ENCODE measurements around the gene FNDC3B.
"Not testable (repeated sequence)": the region's sequence is repeated elsewhere in the genome, so short reads cannot be mapped to it uniquely, and the experiment has no call there.

The FNDC3B gene

DNA sequence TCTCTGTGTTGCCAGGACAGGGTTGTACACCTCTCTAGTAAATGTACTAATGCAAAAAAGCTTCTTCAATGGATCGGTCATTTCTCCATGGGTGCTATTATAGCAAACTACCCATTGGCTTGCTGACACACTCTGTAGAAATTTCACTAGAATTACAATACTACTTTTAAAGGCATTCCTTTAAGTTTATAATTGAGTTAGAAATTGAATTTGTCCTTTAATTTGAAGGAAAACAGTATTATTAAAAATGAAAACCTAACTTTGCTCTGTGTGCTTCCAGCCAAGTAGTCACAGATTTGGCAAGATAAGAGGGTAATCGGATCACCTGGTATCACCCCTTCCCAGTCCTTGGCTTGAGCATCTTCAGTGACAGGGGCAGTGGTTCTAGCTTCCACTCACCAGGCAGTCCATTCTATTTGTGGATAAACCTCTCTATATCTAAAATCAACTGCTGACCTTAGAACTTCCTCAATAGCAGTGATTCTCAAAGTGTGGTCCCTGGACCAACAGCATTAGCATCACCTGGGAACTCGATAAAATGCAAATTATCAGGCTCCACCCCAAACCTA is 315.6 kb downstream of the FNDC3B start:
- DNase-seq = no peak

DNA sequence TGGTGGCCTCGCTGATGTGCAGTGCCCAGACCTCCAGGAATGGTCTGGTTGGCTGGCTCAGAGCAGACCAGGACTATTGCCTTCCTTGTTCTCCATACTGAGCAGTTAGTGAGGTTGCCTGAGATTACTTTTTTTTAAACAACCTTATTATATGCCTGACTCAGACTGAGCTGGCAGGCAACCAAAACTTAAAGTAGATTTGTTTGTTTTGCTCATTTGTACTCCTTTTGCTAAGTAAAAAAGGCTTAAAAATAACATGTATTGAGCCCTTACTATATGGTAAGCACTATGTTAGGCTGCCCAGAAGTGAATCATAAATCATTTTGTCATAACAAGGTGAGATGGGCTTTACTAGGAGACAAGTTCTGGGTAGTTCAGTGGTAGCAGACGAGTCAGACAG is 316.5 kb downstream of the FNDC3B start:
- no peak for DNase-seq

DNA sequence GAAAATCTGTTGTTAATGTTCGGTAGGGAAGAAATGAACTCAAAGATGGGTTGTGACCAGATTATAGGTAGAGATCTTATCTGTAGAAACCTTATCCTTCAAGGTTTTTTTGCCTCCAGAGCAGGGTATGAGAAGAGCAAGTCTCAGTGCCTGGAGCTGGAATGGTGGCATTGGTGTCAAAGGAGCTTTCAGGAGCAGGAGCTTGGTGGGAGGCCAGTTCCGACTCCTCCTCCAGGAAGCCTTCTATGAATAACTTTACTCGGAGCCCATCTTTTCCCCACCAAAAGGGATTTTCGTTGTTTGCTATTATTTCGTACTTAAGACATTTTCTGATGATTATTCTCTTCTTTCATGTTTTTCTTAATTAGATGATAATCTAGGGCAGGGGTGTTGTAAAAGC is 317.0 kb downstream of the FNDC3B start:
- DNase-seq = no peak

DNA sequence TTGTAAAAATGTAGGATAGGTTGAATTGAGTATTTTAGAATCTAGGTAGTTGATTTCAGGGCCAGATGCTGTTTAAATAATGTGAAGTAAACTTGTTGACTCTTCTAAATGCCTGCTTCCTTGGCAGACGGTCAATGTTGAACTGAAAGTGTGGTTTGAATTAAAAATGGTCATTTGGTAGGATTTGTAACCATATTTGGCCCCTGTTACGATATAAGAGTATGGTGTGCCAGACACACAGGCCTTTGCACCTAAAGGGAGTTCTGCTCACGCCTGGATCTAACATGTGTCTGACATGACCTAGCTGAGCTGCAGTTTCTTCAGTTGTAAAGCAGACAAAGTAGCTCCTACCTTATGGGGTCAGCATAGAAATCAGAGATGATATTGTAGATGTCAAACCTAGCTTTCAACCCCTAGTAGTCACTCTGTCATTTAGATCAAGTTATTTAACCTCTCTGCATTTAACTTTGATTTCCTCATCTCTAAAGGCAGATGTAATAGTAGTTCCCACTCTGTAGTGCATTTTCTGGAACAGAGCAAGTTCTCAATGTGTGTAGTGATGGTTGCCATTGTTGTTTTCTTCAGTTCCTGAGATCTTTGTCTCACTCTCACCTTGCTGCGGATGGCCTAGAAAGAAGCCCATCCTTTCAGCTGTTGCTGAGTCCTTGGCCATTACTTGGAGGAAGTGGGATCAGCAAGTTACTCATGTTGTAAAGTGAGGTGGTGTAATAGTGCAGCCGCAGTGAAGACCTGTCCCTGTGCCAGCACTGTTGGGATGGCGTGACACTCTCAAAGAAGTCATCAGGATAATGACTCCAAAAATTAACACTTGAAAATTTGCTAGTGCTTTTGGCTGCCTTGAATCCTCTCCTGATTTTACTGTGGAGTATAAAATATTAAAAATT is 318.7 kb downstream of the FNDC3B start:
- no peak for DNase-seq

DNA sequence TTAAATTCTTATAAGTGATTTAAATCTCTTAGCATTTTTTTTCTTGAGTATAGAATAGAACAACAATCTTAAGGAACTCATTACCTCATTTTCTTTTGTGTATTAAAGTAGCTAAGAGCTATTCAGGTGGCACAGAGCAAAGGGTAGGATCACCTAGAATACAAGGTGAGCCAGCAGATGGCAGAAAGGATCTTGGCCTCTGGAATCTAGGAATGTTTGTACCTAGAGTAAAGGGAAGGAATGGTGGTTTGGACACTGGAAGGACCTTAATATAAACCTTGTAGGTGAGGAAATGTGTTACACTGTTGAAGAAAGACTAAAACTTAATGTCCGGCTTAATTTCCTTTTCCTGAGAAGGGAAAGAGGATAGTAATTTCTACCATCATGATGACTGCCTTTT is 319.9 kb downstream of the FNDC3B start:
- no peak for DNase-seq

DNA sequence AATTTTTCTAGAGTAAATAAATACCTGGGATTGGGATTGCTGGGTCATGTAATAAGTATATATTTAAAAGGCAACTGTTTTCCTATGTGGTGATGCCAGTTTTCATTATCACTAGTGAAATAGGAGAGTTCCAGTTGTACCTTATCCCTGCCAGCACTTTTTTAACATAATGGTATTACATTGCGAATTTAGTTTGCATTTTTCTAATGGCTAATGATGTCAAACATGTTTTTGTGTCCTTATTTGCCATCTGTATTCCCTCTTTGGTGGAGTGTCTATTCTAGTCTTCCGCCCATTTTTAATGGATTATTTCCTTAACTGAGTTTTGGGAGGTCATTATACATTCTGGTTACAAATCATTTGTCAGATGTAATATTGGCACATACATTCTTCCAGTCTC is 320.6 kb downstream of the FNDC3B start:
- DNase-seq = no peak

DNA sequence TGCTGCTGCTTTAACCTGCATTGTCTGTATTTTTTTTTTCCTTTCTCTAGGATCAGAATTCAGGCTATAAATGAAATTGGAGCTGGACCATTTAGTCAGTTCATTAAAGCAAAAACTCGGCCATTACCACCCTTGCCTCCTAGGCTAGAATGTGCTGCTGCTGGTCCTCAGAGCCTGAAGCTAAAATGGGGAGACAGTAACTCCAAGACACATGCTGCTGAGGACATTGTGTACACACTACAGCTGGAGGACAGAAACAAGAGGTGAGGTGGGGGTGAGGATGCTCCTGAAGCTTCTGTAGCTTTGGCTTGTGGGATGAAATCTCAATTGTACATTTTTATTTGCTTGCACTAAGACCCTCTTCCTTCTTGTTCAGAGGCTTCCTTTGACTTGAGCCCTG is 323.2 kb downstream of the FNDC3B start:
- no peak for DNase-seq

DNA sequence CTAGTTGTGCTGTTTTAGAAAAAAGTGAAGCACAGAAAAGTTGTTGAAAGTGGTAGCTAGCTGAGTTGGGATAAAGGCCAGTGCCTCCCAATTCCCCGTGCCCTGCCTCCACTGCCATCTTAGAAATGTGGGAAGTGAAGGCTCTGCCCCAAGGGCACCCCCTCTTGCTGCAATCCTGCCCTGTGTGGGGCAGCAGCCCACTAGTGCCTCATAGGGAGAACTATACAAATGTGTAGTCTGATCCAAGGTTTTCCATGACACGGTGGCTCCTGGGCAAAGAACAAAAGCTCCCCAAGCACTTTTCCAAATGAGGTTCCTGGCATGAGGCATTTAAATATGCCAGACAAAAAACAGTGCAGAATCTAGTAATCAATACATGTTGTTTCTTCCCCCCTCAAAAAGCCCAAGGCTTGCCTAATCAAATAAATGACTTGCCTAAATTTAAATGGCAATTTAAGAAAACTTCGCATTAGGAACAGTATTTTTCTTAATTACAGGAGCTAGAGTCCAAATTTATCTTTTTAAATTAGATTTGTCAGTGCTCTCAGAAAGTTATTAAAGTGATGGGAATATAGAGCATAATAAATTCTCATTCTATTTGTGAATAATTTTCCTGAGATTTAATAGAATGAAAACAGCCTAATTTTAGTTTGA is 325.1 kb downstream of the FNDC3B start:
- no peak for DNase-seq

DNA sequence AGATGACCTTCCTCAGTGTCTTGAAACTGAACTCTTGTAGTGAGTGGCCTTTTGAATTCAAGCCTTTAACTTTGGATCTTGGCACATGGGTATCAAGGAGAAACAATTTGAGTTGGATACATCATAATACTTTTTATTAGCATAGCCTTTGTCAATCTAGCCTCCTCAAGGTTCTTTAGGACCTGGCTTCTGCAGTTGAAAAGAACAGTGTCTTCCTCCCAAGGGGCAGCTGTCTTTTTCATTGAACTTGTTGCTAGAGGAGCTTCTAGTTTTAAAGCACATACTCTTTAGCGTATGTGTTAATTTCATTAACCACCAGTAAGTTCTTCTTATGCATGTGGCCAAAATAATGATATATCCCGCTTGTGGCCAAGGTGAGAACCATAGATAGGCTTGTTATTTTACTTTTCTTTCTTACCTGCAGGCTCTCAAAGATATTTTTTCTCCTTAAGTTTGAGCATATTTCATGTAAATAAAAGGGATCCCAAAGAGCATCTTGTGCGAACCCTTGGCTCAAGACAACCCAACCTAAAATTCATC is 325.7 kb downstream of the FNDC3B start:
- DNase-seq = no peak

DNA sequence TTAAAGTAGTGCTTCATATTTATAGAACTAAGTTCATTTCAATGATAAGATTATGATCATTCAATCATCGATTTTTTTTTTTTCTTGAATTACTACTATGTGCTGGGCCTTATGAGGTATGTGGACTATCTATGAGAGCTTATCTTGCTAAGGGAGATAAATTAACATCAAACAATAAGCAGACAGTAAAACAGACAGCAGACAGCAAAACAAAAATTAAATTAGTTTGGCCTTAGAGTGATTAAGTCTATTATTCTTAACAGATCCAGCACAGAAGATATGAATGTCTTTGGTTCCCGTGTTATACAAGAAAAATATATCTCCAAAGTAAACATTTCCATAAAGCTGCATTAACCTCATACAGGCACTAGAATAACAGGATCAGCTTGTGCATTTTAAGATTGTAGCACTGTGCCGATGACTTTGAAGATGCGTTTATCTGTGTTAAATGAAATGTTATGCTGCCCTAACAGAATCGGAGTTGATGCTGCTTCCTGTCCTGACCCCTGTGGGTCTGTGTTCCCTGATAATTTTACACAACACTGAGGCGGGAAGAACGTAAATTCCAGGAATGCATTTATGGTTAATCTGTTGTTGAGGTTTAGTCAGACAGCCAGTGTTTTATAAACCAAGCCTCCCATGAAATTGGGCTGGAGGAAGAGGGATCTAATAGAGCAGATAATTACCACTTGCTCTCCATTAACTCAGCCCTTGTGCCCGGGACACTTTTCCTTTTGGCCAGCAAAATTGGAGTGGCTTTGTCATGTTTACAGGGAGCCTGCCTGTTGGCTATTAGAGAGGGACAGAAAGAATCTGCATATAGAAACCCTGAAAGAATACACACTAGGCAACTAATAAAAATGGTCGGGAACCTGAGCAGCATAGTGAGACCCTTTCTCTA is 328.1 kb downstream of the FNDC3B start:
- DNase-seq = no peak

DNA sequence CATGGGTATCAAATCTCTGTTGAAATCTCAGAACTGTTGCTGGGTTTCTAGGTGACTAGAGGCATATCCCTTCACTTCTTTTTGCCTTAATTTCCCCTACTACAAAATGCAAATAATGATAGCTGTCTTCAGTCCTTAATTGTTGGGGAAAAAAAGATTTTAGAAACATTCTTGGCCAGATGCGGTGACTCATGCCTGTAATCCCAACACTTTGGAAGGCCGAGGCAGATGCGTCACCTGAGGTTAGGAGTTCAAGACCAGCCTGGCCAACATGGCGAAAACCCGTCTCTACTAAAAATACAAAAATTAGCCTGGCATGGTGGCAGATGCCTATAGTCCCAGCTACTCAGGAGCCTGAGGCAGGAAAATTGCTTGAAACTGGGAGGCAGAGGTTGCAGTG is 329.2 kb downstream of the FNDC3B start:
- not testable (repeated sequence) for DNase-seq

DNA sequence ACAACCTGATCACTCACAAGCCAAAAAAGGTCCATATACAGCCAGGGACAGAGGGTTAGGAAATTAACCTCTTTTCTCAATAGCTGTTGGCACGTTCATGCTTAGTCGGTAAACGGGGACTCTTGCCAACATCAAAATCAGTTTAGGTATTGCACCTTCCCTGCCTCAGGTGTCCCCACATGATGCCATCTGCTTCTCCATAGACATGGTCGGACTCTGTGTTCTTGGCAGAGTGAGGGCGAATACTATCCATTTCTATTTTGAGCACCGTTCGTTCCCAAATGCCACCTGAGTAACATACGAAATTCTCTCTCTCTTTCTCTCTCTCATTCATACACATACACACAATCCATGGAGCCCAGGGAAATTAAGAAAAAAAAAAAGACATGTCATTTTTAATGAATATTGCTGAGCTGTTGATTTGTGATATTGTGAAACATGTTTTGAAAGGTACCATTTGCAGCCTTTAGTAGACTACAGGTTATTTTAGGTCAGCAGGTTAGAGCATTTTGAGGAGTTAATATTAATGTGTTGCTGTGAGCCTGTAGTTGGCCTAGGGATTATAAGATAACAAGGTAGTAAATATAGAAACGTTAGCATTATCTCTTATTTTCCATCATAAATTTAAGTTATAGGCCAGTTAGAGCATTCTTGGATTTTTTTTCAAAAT is 330.3 kb downstream of the FNDC3B start:
- no peak for DNase-seq

DNA sequence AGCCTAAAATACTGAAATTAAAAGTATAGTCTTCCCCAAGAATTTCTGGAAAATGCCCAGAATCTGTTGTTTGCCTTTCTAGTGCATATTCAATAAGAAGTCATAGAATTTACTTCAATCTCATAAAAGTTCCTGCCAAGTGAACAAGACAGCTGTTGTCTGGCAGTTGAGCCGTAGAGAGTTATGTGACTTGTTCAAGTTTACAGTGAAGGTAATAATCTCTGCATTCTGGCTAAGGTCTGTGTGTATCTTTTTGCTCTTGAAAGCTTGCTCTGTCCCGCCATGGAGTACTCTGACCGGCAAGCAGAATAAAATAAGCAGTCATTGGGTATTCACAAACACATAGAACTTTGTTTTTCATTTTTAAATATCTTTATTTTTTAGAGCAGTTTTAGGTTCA is 331.0 kb downstream of the FNDC3B start:
- DNase-seq = no peak

DNA sequence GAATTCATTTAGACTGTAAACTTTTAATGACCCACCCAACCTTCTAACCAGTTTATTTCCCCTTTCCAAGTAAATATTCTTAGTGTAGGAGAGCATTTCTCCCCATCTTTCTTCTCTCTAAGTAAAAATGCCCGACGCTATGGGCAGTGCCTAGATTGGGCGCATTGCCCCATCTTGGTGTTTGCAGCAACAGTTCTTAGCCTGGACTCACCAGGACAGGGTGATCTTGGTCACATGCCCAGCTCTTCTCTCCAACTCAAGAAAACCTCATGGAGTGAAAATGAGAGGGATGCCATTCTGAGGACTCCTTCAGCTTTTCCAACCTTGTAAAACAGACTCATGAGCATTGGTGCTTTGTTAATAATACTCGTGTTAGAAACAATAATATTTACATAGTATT is 332.2 kb downstream of the FNDC3B start:
- DNase-seq = no peak

DNA sequence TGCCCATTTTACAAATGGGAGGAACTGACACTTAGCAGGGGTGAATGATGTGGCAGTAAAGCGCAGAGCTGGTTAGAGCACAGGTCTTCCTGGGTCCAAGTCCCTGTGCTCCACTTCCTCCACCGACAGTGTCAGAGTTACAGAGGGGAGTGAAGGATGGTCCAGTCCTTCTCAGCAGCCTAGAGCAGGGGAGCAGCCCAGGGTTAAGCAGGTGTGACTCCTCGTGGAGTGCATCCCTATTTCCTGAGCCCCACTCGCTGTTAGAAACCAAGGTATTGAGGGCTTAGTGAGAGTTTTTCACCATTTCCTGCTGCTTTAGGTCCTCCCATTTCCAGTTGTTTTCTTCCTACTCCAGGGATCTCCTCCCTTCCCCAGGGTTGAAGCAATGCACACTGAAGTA is 333.5 kb downstream of the FNDC3B start:
- no peak for DNase-seq

DNA sequence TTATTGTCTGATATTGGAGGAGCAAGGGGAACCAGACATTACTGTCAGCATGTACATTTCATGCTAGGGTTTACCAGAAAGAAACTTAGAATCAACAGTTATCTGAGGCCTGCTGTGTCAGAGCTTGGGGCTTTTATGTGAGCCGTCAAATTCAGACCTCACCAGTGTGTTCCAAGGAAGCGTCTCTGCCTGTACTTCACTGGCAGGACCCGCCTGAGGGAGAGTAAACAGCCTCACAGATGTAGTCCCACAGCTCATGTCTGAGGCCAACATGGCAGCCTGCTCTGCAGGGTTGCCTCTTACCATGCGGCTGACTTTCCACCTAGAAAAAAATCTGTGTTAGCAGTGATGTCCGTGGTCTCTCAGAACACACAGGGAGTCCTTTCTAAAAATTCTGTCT is 334.5 kb downstream of the FNDC3B start:
- DNase-seq = no peak

DNA sequence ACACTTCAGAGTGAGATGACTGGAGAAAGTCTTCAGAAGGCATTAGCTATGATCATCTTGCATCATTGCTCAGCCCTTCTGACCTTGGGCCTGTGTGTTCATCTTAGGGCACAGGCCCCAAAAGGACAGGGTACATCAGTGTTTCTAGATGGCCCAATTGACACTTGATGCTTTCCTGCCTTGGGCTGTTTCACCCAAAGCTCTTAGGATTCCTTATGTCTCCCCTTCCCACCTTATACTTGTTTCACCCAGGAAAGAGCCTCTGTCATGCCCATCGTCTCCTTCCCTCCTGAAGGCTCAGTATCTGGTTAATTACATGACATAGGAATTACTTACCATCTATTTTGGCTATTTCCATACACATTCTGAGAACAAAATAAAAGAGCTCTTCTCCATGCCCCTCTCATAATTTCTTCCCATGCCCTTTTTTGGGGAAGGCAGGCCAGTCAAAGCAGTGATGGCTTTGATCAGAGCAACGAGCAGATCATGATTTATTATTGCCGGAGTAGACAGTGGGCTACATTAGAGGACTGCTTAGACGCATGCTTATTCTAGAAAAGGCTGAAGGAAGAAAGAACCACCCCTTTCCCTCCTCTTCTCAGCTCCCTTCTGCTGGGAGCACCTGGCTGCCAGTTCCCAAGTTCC is 335.9 kb downstream of the FNDC3B start:
- no peak for DNase-seq

DNA sequence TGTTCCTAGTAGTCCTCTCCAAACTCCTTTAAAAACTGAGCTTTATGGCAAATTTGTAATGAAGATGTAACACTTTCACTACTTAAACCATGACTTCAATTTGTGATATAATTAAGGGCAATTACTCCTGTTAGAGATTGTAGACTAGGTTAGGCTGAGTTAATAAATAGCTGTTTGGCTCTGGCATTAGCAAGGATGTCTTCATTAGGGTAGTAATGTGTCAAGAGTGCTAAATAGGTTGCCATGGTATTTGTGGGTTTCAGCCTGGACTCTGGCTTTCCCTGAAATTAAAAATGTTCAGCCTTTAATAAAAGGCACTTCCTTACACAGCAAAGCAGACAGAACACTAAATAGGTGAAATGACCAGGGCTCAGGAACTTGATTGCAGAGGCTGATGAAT is 337.0 kb downstream of the FNDC3B start:
- no peak for DNase-seq

DNA sequence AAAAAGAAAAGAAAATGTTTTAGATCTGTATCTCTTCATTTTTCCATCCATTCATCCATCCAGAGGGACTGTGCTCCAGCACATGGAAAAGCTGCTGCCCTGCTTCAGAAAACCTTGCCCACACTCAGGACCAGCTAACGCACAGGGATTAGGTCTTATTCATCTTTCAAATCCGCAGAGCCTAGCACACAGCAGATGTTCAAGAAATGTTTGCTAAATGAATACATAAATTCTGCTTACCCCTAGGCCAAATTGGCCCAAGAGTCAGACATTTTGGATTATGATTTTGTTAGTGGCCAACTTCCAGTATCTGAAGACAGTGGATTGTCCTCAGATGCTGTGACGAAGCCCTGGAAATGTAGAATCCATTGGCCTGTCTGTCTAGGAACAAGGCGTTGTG is 337.5 kb downstream of the FNDC3B start:
- DNase-seq = no peak

DNA sequence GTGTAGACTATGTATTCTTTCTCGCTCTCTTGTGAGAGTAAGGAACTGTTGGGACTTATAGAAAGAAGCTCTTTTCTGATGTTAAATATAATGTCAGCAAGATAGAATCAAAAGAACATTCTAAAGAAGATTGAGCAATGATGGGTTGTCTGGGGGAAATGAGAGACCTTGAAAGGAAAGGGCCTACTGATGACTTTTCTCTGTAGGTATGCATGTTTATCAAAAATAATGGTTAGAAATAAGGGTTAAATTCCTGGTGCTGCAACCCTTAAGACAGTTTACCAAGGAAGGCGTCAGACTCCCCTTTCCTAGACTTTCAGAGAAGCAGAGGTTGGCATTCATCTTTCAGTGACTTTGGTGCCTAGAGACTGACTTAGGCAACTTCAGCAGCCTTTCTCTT is 339.1 kb downstream of the FNDC3B start:
- DNase-seq = no peak

DNA sequence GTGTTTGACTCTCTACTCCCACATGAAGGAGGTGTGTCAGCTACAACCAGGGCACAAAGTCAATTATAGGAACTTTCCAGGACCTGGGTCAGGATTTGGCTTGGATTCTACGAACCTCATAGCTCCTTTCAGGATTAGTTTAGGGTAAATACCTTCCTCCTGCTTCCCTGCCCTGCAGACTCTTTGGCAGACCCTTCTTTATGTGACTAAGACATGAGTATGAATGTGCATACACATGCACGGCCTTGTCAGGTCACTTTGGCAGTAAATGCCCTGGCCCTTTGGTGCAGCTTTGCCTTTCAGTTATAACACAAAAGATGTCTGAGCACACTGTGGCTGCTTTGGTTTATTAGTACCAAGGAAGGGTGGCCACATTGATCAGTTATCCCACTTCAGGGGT is 340.0 kb downstream of the FNDC3B start:
- no peak for DNase-seq

DNA sequence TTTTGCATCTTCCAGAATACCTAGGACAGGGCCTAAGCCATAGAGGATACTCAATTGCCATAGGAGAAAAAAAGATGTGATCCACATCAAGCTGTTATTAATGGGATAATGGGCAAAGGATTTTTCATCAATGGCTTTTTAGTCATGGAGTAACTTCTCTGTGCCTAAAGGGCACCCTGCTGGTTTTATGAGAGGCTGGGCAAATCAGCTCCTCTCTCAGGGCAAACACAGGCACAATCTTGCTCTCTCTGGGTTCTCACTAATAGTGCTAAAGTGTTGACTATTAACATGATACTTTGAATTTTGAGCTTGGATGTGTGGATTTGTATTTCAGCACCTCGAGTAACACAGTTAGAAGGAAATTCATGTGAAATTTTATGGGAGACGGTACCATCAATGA is 341.3 kb downstream of the FNDC3B start:
- DNase-seq = no peak

Measured in DMS79 treated with DMSO at 0.1 percent for 48 hours (cell line).